GM21576 (cell line): ENCODE data around the gene MAPK13.
"Not testable (repeated sequence)": the region's sequence is repeated elsewhere in the genome, so short reads cannot be mapped to it uniquely, and the experiment has no call there.

Experiments used
- ATAC-seq: cut with Tn5 transposase; IDR thresholded peaks from one replicate; pipeline ENCODE4 v1.9.1; 2021; ENCODE audit warnings: mild to moderate bottlenecking, moderate library complexity; ENCODE audit not compliant: unreplicated experiment

MAPK13 gene

GRCh38 chr6:36114798-36115408, 15.4 kb upstream of the MAPK13 start:
- ATAC-seq: no peak

- ATAC-seq: no peak
These were observed 14.9 kb upstream of the MAPK13 start for GRCh38 chr6:36115412-36115811.

GRCh38 chr6:36116066-36116864, 14.0 kb upstream of the MAPK13 start:
- ATAC-seq: no peak

GRCh38 chr6:36116943-36117342, 13.4 kb upstream of the MAPK13 start:
- no peak for ATAC-seq

GRCh38 chr6:36117658-36118549, 12.4 kb upstream of the MAPK13 start:
- no peak for ATAC-seq

GRCh38 chr6:36118550-36119107, 11.7 kb upstream of the MAPK13 start:
- ATAC-seq: no peak

GRCh38 chr6:36119209-36119608, 11.1 kb upstream of the MAPK13 start:
- no peak for ATAC-seq

- ATAC-seq: no peak
These were observed 10.3 kb upstream of the MAPK13 start for GRCh38 chr6:36120018-36120417.

GRCh38 chr6:36120539-36120938, 9.8 kb upstream of the MAPK13 start:
- peak; percentile 63 for ATAC-seq

GRCh38 chr6:36120979-36121786, 9.1 kb upstream of the MAPK13 start:
- peak; percentile 49 for ATAC-seq

- no peak for ATAC-seq
These were observed 8.4 kb upstream of the MAPK13 start for GRCh38 chr6:36121787-36122494.

- ATAC-seq: no peak
These were observed 7.6 kb upstream of the MAPK13 start for GRCh38 chr6:36122495-36123269.

GRCh38 chr6:36123270-36124139, 6.8 kb upstream of the MAPK13 start:
- peak; percentile 50 for ATAC-seq

GRCh38 chr6:36124346-36124745, 6.0 kb upstream of the MAPK13 start:
- ATAC-seq: not testable (repeated sequence)

- no peak for ATAC-seq
These were observed 5.4 kb upstream of the MAPK13 start for GRCh38 chr6:36124881-36125280.

- no peak for ATAC-seq
These were observed 4.7 kb upstream of the MAPK13 start for GRCh38 chr6:36125575-36125974.

- ATAC-seq: no peak
These were observed 4.2 kb upstream of the MAPK13 start for GRCh38 chr6:36126121-36126520.
